DND-41 (cell line): ENCODE measurements around the gene SHISA7.
A peak's percentile ranks its signal among the peaks of the same experiment; 100 is the strongest.

Experiments
- ATAC-seq: fragments of 200-7000 bp; cut with Tn5 transposase; 3 replicates; pipeline ENCODE4 v1.9.1; 2021; ENCODE audit warnings: low read depth; ENCODE audit not compliant: insufficient read depth
- DNase-seq: peaks from one replicate; pipeline ENCODE4 v3.0.0-alpha.2; 2020
- H2AFZ ChIP-seq: 2 replicates; pipeline ENCODE4 v1.6.0; 2012; ENCODE audit warnings: low read depth, low read length
- H3K27ac ChIP-seq: 2 replicates; pipeline ENCODE4 v1.5.1; 2012; ENCODE audit warnings: low read length, inconsistent platforms
- H3K27me3 ChIP-seq: fragments of 200-600 bp; sonication (generic); 2 replicates; pipeline ENCODE4 v1.6.0; 2012; ENCODE audit warnings: low read length, mild to moderate bottlenecking, inconsistent platforms; ENCODE audit not compliant: insufficient read depth, poor library complexity
- H3K36me3 ChIP-seq: 2 replicates; pipeline ENCODE4 v1.5.1; 2012; ENCODE audit warnings: low read length, inconsistent platforms; ENCODE audit not compliant: insufficient read depth
- H3K4me1 ChIP-seq: 2 replicates; pipeline ENCODE4 v1.5.1; 2012; ENCODE audit warnings: mild to moderate bottlenecking, low read length; ENCODE audit not compliant: insufficient read depth
- H3K4me2 ChIP-seq: 2 replicates; pipeline ENCODE4 v1.6.0; 2012; ENCODE audit warnings: mild to moderate bottlenecking, moderate library complexity, low read length, inconsistent platforms; ENCODE audit not compliant: insufficient read depth
- H3K4me3 ChIP-seq, 2 experiments: fragments of 200-600 bp in 1 of 2; shearing (Covaris generic) in 1 of 2; 2 replicates each; pipeline ENCODE4 v1.5.1; 2012 to 2016; ENCODE audit warnings: inconsistent platforms in 2 of 2, low read length in 2 of 2, mild to moderate bottlenecking in 2 of 2, low read depth in 1 of 2, moderate library complexity in 1 of 2
- H3K79me2 ChIP-seq: 2 replicates; pipeline ENCODE4 v1.6.0; 2012; ENCODE audit warnings: low read length, inconsistent platforms; ENCODE audit not compliant: insufficient read depth
- H3K9ac ChIP-seq: 2 replicates; pipeline ENCODE4 v1.6.0; 2012; ENCODE audit warnings: low read depth, mild to moderate bottlenecking, inconsistent platforms, low read length, moderate library complexity
- H3K9me3 ChIP-seq: 2 replicates; pipeline ENCODE4 v1.5.1; 2012; ENCODE audit warnings: low read length, moderate library complexity, mild to moderate bottlenecking, inconsistent platforms; ENCODE audit not compliant: insufficient read depth, severe bottlenecking
- H4K20me1 ChIP-seq: 2 replicates; pipeline ENCODE4 v1.6.0; 2012; ENCODE audit warnings: low read length; ENCODE audit not compliant: insufficient read depth
- EZH2 ChIP-seq: IDR thresholded peaks from 3 replicates; pipeline ENCODE4 v1.6.1; 2012; ENCODE audit warnings: borderline replicate concordance, low read depth, mild to moderate bottlenecking, moderate library complexity, low read length, inconsistent platforms; ENCODE audit not compliant: severe bottlenecking
- TF ChIP-seq, protein P1 (sequence below): IDR thresholded peaks from 2 replicates; pipeline ENCODE4 v1.5.1; 2012; ENCODE audit warnings: borderline replicate concordance, low read length, moderate library complexity, mild to moderate bottlenecking; ENCODE audit not compliant: poor library complexity, severe bottlenecking; ENCODE audit errors: extremely low read depth

SHISA7 gene

GRCh38 chr19:55391702-55392615, 51.1 kb downstream of the SHISA7 start:
- H3K27ac ChIP-seq, result no peak overlapping the region
- H3K9me3 ChIP-seq, result no peaks in the 10 kb centered on the region
- peaks cover 46% of the 10 kb centered on the region for H4K20me1 ChIP-seq
- DNase-seq (no peak), ATAC-seq (no peak)
- TF ChIP-seq, protein P1, sequence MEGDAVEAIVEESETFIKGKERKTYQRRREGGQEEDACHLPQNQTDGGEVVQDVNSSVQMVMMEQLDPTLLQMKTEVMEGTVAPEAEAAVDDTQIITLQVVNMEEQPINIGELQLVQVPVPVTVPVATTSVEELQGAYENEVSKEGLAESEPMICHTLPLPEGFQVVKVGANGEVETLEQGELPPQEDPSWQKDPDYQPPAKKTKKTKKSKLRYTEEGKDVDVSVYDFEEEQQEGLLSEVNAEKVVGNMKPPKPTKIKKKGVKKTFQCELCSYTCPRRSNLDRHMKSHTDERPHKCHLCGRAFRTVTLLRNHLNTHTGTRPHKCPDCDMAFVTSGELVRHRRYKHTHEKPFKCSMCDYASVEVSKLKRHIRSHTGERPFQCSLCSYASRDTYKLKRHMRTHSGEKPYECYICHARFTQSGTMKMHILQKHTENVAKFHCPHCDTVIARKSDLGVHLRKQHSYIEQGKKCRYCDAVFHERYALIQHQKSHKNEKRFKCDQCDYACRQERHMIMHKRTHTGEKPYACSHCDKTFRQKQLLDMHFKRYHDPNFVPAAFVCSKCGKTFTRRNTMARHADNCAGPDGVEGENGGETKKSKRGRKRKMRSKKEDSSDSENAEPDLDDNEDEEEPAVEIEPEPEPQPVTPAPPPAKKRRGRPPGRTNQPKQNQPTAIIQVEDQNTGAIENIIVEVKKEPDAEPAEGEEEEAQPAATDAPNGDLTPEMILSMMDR, result no peak
- no peak for TF ChIP-seq EZH2
- H3K4me3 ChIP-seq, result no peak overlapping the region
- no peak overlapping the region for H3K9ac ChIP-seq
- peaks cover 29% of the 10 kb centered on the region for H3K79me2 ChIP-seq
- H3K27me3 ChIP-seq, result no peaks in the 10 kb centered on the region
- peaks cover 38% of the 10 kb centered on the region for H3K36me3 ChIP-seq
- H3K4me1 ChIP-seq, result peaks cover 26% of the 10 kb centered on the region
- H2AFZ ChIP-seq, result no peak overlapping the region
- H3K4me2 ChIP-seq, result no peak overlapping the region

DNA sequence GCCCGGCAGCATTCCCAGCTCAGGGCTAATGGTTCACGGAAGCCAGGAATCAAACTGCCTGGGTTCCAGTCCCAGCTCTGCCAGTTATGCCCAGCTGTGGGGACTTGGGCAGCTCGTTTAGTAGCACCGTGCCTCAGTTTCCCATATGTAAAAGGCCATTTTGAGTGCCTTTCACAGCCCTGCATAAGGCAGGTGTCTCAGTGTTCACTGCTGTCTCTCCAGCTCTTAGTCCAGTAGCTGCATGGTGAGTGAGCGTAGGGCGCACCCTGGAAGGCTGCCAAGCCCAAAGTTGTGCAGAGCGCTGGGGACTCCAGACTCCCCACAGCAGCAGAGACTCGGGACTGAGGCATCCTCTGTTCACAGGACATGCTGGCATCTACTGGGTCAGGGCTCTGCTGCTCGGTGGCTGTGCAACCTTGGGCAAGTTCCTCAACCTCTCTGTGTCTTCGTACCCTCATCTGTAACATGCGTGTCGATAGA, 51.9 kb downstream of the SHISA7 start:
- H3K4me2 ChIP-seq, result no peak overlapping the region
- H3K9ac ChIP-seq, result no peak overlapping the region
- TF ChIP-seq, protein P1, result no peak
- no peak for TF ChIP-seq EZH2
- no peak overlapping the region for H2AFZ ChIP-seq
- no peak overlapping the region for H3K4me3 ChIP-seq
- ATAC-seq (peak; percentile 20; the same call in 2 of the 3 replicates), DNase-seq (peak; percentile 33)
- no peaks in the 10 kb centered on the region for H3K9me3 ChIP-seq
- H3K4me1 ChIP-seq, result peaks cover 33% of the 10 kb centered on the region
- peaks cover 53% of the 10 kb centered on the region for H4K20me1 ChIP-seq
- H3K27ac ChIP-seq, result no peak overlapping the region
- H3K79me2 ChIP-seq, result peaks cover 36% of the 10 kb centered on the region
- H3K27me3 ChIP-seq, result no peaks in the 10 kb centered on the region
- peaks cover 45% of the 10 kb centered on the region for H3K36me3 ChIP-seq

DNA sequence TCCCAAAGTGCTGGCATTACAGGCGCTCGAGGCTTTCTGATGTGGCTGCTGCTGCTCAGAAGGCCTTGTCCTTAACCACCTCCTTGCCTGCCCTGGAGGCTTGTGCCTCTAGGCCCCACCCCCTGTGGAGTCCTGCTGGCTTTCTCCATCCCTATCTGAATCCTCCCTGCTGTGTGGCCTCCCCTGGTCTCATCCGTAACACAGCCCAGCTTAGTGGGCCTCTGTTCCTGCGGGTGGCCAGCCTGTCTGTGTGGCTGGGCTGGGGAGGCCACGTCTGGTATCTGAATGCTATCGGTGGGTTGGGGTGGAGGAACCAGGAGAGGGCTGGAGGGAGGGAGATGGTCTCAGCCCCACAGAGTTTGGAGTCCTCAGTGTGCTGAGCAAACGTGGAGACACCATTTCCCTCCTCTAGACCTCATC, 52.6 kb downstream of the SHISA7 start:
- H3K4me3 ChIP-seq, result no peak overlapping the region
- H3K27ac ChIP-seq, result no peak overlapping the region
- peaks cover 41% of the 10 kb centered on the region for H3K79me2 ChIP-seq
- ATAC-seq (no peak), DNase-seq (peak; percentile 49)
- peaks cover 33% of the 10 kb centered on the region for H3K4me1 ChIP-seq
- H3K36me3 ChIP-seq, result peaks cover 48% of the 10 kb centered on the region
- no peaks in the 10 kb centered on the region for H3K9me3 ChIP-seq
- no peak for TF ChIP-seq EZH2
- TF ChIP-seq, protein P1, result no peak
- H3K4me2 ChIP-seq, result no peak overlapping the region; the same call in 1 of the 2 replicates
- no peak overlapping the region for H2AFZ ChIP-seq
- peaks cover 57% of the 10 kb centered on the region for H4K20me1 ChIP-seq
- no peak overlapping the region for H3K9ac ChIP-seq
- no peaks in the 10 kb centered on the region for H3K27me3 ChIP-seq
